Muscle of back (tissue), 11 donors: Measurements from ENCODE around the gene GMEB1. TPM values are rescaled to one million over a fixed set of nuclear protein-coding genes. Genes with fewer than 3 reads are reported as not detected.
"Not testable (repeated sequence)": the region's sequence is repeated elsewhere in the genome, so short reads cannot be mapped to it uniquely, and the experiment has no call there.

Experiments used
- DNase-seq, 3 donors: peaks; one replicate each; pipeline versions ENCODE4 v3.0.0 to v3.0.0-alpha.2; 2013
- polyA plus RNA-seq, 10 donors: library from polyadenylated mRNA; unstranded; fragments of 120-200 nt; gene quantifications; one replicate each; pipeline ENCODE4 v1.2.1, GENCODE V29; 2013; ENCODE audit not compliant: insufficient read length in 10 of 10

GMEB1 gene
- polyA plus RNA-seq, 10 donors = 8.9 to 11.5 (median 10.0) TPM

DNA sequence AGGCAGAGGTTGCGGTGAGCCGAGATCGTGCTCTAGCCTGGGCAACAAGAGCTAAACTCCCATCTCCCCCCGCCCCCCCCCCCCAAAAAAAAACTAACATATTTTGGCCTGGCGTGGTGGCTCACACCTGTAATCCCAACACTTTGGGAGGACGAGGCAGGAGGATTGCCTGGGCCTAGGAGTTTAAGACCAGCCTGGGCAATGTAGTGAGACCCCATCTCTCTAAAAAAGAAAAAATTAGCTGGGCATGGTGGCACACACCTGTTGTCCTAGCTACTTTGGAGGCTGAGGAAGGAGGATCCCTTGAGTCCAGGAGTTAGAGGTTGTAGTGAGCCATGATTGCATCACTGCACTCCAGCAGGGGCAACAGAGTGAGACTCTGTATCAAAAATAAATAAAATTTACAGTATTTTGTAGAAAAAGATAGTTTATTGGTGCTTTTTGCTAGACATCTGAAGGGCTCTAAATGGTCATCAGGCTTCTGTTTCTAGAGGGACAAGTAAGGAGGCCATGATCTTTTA is 77.1 kb downstream of the GMEB1 start:
- DNase-seq = no peak

DNA sequence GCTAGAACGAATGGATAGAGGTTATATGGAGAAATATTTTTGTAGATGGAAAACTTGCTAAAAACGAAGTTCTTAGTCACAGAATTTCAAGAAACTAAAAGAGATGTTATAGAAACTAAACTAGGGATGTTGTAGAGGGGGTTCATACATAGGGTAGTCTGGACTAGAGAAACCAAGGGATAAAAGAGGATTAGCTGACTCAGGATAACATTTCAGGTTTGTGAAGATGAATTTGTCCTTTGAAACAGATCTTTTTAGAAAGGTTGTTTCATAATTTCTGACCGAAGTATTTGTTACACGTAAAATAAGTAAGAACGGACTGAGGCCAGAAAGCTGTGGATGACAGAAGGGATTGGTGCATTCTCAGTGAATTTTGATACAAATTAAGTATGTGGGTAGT is 81.7 kb downstream of the GMEB1 start:
- no peak for DNase-seq

DNA sequence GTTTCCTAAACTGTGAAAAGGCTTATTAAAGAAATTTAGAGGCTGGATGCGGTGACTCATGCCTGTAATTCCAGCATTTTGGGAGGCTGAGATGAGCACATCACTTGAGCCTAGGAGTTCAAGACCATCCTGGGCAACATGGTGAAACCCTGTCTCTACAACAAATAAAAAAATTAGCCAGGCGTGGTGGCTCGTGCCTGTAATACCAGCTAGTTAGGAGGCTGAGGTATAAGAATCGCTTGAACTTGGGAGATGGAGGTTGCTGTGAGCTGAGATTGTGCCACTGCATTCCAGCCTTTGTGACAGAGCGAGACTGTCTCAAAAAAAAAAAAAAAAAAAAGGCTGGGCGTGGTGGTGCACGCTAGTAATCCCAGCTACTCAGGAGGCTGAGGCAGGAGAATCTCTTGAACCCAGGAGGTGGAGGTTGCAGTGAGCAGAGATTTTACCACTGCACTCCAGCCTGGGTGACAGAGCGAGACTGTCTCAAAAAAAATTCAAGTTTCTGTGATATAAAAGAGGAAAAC is 82.2 kb downstream of the GMEB1 start:
- DNase-seq = not testable (repeated sequence)

DNA sequence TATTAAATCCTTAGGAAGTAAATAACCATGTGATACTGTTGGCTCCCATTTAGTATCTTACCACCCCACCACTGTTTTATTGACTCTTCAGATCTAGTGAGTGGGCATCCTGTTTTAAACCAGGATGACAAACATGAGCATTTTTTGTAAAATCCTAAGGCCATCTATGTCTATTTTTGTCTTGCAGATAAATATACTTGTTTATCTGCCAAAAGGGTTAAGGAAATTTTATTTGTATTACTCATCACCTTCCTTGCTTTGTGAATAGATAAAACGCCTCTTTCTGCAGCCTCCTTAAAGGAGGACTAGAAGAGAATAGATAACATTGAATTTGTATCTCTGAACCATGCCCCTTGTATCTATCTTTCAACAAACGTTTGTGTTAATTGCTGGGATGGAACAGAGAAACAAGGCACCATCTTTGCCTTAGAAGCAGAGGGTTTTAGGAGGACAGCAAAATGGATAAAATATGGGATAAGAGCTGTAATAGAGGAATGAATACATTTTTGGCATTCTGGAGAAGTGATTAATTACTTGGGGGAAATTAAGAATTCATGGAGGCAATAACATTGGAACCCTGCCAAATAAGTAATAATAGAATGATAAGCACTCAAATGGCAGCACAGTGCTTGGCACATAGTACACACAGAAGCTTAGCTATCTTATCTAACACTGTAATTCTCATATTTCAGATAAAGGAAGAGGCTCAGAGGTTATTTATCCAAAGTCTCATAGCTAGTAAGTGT is 82.9 kb downstream of the GMEB1 start:
- no peak for DNase-seq

DNA sequence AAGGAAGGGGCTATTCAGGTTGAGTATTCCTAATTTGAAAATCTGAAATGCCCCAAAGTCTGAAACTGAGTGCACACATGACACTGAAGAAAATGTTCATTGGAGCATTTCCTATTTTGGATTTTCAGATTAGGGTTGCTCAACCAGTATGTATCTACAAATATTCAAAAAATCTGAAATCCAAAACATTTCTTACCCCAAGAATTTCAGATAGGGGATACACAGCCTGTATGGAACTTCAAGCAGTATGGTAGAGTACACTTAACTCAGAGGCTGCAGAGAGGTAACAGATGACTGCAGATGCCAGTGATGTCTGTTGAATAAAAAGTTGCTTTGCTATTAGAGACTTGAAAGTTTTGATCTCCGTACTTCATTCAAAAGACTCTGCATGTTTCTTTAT is 87.1 kb downstream of the GMEB1 start:
- no peak for DNase-seq

- no peak for DNase-seq
These were observed 88.3 kb downstream of the GMEB1 start for GRCh38 chr1:28756846-28757245.

DNA sequence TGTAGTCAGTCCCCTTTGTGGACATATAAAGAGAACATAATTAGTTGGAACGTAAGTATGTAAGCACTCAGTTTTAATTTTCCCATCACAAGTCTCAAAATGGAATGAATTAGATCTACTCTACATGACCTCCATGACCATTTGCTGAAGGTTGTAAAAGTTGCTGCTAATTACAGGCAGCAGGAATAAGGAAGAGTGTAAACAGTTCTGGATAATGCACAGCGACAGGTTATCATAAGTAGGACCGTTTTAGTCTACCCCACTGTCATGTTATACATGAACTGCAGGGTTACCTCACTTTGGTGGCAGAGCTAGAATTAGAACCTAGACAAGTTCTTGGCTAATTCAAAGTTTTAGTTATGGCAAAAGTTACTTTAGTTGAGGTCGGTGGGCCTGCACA is 89.8 kb downstream of the GMEB1 start:
- DNase-seq = no peak

DNA sequence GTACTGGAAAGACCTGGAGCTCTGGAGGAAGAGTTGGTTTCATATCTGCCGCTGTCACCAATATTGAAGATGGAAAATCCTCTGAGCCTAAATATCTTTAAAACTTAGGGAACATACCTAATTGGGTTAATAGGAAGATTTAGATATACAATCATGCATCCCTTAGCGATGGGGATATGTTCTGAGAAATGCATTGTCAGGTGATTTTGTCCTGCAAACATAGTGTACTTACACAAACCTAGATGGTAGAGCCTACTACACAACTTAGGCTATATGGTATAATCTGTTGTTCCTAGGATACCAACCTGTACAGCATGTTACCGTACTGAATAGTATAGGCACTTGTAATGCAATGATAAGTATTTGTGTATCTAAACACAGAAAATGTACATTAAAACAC is 90.7 kb downstream of the GMEB1 start:
- DNase-seq = no peak

- no peak for DNase-seq
These were observed 92.6 kb downstream of the GMEB1 start for GRCh38 chr1:28761189-28761588.

- DNase-seq = no peak
These were observed 98.1 kb downstream of the GMEB1 start for GRCh38 chr1:28766532-28767183.

Other genes starting within 250 kb of the GMEB1 start
- gene RCC1, start 162.7 kb upstream of the GMEB1 start, polyA plus RNA-seq = 10 to 100 TPM; 19.5 to 33.6 (median 23.8) TPM
- gene TRNAU1AP, start 115.7 kb upstream of the GMEB1 start, polyA plus RNA-seq = 10 to 100 TPM; 15.8 to 26.9 (median 18.9) TPM
- gene RAB42, start 76.5 kb upstream of the GMEB1 start, polyA plus RNA-seq = 1 to 10 TPM; 5.7 to 9.0 (median 7.4) TPM
- gene TAF12, start 25.7 kb upstream of the GMEB1 start, polyA plus RNA-seq = 10 to 100 TPM; 24.5 to 33.0 (median 27.3) TPM
- gene RNU11, start 20.2 kb upstream of the GMEB1 start, polyA plus RNA-seq = not detected
- 10 to 100 TPM; 45.1 to 63.8 (median 52.1) TPM for gene YTHDF2, start 68.2 kb downstream of the GMEB1 start, polyA plus RNA-seq
- under 1 TPM; 0.17 to 0.74 (median 0.39) TPM for gene OPRD1, start 143.4 kb downstream of the GMEB1 start, polyA plus RNA-seq
- 10 to 100 TPM in 7 of 10 donors, 1 to 10 TPM in 3; 7.1 to 25.3 (median 11.6) TPM for gene EPB41, start 245.8 kb downstream of the GMEB1 start, polyA plus RNA-seq